ENCODE results near the gene SUCLA2.
"Not testable (repeated sequence)": the region's sequence is repeated elsewhere in the genome, so short reads cannot be mapped to it uniquely, and the experiment has no call there.

DNA sequence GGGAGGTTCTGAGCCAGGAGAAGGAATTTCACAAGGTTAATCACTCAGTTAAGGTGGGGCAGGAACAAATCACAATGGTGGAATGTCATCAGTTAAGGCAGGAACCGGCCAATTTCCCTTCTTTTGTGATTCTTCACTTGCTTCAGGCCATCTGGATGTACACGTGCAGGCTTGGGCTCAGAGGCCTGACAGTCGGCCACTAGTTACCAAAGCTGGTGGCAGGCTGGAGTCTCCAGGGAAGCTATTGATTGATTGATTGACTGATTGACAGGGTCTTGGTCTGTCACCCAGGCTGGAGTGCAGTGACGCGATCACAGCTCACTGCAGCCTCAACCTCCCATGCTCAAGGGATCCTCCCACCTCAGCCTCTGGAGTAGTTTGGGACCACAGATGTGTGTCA, 926 bp upstream of the SUCLA2 start:
- TF ChIP-seq, protein P1, sequence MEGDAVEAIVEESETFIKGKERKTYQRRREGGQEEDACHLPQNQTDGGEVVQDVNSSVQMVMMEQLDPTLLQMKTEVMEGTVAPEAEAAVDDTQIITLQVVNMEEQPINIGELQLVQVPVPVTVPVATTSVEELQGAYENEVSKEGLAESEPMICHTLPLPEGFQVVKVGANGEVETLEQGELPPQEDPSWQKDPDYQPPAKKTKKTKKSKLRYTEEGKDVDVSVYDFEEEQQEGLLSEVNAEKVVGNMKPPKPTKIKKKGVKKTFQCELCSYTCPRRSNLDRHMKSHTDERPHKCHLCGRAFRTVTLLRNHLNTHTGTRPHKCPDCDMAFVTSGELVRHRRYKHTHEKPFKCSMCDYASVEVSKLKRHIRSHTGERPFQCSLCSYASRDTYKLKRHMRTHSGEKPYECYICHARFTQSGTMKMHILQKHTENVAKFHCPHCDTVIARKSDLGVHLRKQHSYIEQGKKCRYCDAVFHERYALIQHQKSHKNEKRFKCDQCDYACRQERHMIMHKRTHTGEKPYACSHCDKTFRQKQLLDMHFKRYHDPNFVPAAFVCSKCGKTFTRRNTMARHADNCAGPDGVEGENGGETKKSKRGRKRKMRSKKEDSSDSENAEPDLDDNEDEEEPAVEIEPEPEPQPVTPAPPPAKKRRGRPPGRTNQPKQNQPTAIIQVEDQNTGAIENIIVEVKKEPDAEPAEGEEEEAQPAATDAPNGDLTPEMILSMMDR (conservative IDR thresholded peaks at IDR 0.05 in 1 of 2, IDR thresholded peaks at IDR 0.05 in 1 of 2; ENCODE audit: low read depth in 1 of 2, low read length in 2 of 2), result not testable (repeated sequence)
- TF ChIP-seq EZH2 (IDR thresholded peaks at IDR 0.05; ENCODE audit: low read length, missing control alignments), result not testable (repeated sequence)
